Activated T-cell treated with anti-CD3 and anti-CD28 coated beads, Interleukin-2, amount 50 U/mL, for 24 hours (primary cell): ENCODE data around the gene SLC17A4.
A peak's percentile ranks its signal among the peaks of the same experiment; 100 is the strongest.

ENCODE experiments used
- DNase-seq: peaks from one replicate; pipeline ENCODE4 v3.0.0-alpha.2; 2020
- H3K27ac Mint-ChIP-seq: 2 replicates; pipeline ENCODE4 v1.8.0; 2020; ENCODE audit warnings: mild to moderate bottlenecking, mixed read lengths
- H3K27me3 Mint-ChIP-seq: 2 replicates; pipeline ENCODE4 v1.8.0; 2020; ENCODE audit warnings: mixed read lengths
- H3K36me3 Mint-ChIP-seq: 2 replicates; pipeline ENCODE4 v1.8.0; 2020; ENCODE audit warnings: low read depth, mixed read lengths
- H3K4me1 Mint-ChIP-seq: 2 replicates; pipeline ENCODE4 v1.8.0; 2020; ENCODE audit warnings: low read depth, mixed read lengths
- H3K4me3 Mint-ChIP-seq: 2 replicates; pipeline ENCODE4 v1.8.0; 2020; ENCODE audit warnings: mild to moderate bottlenecking, moderate library complexity, mixed read lengths
- H3K9me3 Mint-ChIP-seq: 2 replicates; pipeline ENCODE4 v1.8.0; 2020; ENCODE audit warnings: mixed read lengths

The SLC17A4 gene

DNA sequence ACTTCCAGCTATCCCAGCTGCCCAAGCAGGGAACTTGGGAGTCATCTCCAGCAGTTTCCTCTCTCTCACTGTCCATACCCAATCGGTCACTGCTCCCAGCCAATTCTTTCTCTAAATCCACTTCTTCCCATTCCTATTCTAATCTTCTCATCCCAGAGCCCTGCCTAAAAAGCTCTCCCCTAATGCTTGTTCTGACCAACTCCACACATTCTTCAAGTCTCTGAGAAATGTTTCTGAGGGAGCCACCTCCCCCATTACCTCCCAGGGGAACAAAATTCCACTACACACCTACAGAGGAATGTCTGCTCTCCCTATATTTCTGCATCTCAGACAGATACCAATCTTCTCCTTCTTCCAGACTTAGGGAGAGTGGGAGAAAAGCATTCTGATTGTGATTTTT, 14.0 kb downstream of the SLC17A4 start:
- DNase-seq = no peak
- Mint-ChIP-seq H3K4me3 (no peak overlapping the region), H3K9me3 (no peaks in the 10 kb centered on the region), H3K36me3 (no peaks in the 10 kb centered on the region), H3K27me3 (peaks cover 23% of the 10 kb centered on the region), H3K27ac (no peak overlapping the region), H3K4me1 (no peaks in the 10 kb centered on the region)

DNA sequence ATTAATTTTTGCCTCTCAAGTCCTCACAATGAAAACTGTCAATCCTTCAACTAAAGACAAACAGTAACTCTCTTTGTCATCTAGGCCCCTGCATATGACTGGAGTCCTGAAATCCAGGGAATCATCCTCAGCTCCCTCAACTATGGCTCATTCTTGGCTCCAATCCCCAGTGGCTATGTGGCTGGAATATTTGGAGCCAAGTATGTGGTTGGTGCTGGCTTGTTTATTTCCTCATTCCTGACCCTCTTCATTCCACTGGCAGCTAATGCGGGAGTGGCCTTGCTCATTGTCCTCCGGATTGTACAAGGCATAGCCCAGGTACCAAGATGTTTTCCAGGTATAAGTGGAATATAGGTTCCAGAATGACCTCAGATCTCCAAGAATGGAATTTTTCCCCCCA, 15.4 kb downstream of the SLC17A4 start:
- Mint-ChIP-seq H3K27ac (no peak overlapping the region), H3K9me3 (no peaks in the 10 kb centered on the region), H3K4me3 (no peak overlapping the region), H3K4me1 (no peaks in the 10 kb centered on the region), H3K27me3 (peaks cover 27% of the 10 kb centered on the region), H3K36me3 (no peaks in the 10 kb centered on the region)
- DNase-seq = no peak

DNA sequence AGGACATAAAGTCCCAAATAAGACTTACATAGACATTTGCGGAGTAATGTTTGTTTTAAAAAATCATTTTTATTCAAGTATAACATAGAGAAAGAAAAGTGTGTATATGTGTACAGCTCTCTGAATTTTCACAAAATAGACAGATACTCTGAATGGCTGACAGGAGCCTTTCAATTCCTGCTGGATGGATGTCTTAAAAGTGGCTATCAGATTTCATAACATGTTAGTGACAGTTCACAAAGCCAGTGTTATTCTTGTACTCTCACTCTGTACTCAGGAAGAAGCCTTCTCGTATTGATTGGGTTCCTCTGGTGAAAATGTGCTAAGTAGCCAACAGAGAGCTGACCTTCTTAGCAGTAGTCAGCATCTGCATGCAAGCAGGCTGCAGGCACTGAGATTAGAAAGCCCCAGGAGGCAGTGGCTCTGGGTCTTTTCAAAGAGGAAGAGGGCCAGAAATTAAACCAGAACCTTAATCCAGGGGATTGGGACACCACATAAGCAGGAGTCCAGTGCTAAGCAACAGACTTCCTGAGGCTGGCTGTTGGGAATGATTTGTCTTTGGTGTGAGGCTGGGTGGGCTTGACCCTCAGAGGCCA, 19.7 kb downstream of the SLC17A4 start:
- DNase-seq = no peak
- no peak overlapping the region for H3K27ac Mint-ChIP-seq
- no peaks in the 10 kb centered on the region for H3K36me3 Mint-ChIP-seq
- H3K4me1 Mint-ChIP-seq = peaks cover 20% of the 10 kb centered on the region
- H3K4me3 Mint-ChIP-seq = no peak overlapping the region
- no peaks in the 10 kb centered on the region for H3K9me3 Mint-ChIP-seq
- peaks cover 29% of the 10 kb centered on the region for H3K27me3 Mint-ChIP-seq

GRCh38 chr6:25777031-25777430, 22.5 kb downstream of the SLC17A4 start:
- Mint-ChIP-seq H3K4me1 (peaks cover 20% of the 10 kb centered on the region), H3K4me3 (no peak overlapping the region), H3K36me3 (no peaks in the 10 kb centered on the region), H3K27ac (no peak overlapping the region), H3K9me3 (no peaks in the 10 kb centered on the region), H3K27me3 (peaks cover 29% of the 10 kb centered on the region)
- DNase-seq = no peak

DNA sequence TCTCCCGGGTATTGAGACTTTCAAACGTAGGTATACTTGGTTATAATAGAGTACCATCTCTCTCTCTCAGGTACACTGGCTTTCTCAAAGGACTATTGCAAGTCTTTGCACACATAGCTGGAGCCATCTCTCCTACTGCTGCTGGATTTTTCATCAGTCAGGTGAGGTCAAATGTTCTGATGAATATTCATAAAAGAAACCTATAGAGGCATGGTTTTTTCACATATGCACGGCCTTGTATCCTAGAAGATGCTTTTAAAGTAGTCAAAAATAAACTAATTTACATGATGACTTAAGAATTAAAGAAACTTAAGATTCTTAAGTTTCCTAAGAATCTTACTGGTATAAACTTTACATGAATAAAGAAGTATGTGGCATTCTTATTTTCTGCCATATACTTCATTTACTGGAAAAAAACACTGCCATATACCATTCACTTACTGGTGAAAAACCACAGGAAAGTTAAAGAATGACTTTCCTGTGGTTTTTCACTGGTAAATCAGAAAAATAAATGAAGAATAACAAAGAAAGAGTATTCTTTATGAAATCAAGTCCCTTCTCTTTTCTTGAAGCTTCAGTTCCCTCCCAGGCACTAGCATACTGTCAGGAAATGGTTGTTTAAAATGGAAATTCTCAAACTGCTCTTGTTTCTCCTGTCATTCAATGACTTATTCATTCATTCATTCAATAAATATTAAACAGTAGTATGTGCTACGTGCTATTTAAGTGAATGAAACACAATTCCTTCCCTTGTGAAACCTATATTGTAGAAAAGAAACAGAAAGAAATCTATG, 23.5 kb downstream of the SLC17A4 start:
- Mint-ChIP-seq H3K9me3 (no peaks in the 10 kb centered on the region), H3K4me3 (no peak overlapping the region), H3K27ac (peak overlapping the region; percentile 63), H3K27me3 (peaks cover 26% of the 10 kb centered on the region), H3K4me1 (peaks cover 20% of the 10 kb centered on the region), H3K36me3 (no peaks in the 10 kb centered on the region)
- no peak for DNase-seq

GRCh38 chr6:25781134-25781533, 26.6 kb downstream of the SLC17A4 start:
- DNase-seq = no peak
- H3K4me3 Mint-ChIP-seq = no peak overlapping the region
- peaks cover 16% of the 10 kb centered on the region for H3K27me3 Mint-ChIP-seq
- H3K4me1 Mint-ChIP-seq = peaks cover 20% of the 10 kb centered on the region
- no peak overlapping the region for H3K27ac Mint-ChIP-seq
- no peaks in the 10 kb centered on the region for H3K9me3 Mint-ChIP-seq
- H3K36me3 Mint-ChIP-seq = no peaks in the 10 kb centered on the region

- Mint-ChIP-seq H3K27ac (no peak overlapping the region), H3K36me3 (no peaks in the 10 kb centered on the region), H3K4me3 (no peak overlapping the region), H3K27me3 (no peaks in the 10 kb centered on the region), H3K9me3 (no peaks in the 10 kb centered on the region), H3K4me1 (peaks cover 11% of the 10 kb centered on the region)
- no peak for DNase-seq
These were observed 32.9 kb downstream of the SLC17A4 start for GRCh38 chr6:25787428-25787827.

DNA sequence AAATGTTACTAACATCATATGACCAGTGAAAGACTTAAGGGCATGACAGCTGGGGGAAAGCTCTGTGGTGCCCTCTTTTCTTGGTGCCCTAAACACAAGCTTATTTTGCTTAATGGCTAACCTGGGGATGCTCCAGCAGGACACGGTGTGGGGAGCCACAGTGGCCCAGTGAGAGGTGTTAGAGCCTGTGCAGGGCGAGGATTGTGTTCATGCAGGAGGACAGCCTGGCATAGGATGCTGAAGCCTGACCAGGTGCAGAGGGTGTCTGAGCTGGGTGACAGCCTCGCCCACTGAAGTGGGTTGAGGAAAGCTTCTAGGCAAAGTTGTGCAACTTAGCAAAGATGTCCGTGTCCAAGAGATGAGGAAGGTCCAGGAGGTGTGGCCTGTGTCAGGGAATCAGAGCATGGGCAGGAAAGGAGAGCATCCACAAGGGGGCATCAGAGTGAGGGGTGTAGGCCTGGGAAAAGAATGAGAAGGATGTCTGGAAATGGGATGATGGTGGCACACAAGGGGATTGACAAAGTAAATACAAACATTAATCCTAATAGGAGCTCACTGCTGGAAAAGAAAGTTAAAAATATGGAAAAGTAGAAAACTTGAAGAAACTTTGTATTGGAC, 33.9 kb downstream of the SLC17A4 start:
- peak; percentile 44 for DNase-seq

DNA sequence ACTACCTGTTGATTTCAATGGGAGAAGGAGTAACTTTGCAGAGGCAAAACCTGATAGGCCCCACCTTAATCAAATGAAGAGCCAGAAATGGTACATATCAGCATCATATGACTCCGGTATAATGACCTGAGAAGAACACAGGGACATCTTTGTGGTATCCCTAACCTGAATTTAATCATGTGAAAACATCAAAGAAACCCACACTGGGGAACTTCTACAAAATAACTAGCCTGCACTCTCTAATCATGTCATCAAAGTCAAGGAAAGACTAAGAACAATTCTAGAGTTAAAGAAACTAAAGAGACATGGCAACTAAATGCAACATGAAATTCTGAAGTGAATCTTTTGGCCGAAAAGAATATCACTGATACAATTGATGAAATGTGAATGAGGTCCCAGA, 34.9 kb downstream of the SLC17A4 start:
- Mint-ChIP-seq H3K27ac (no peak overlapping the region), H3K4me1 (peaks cover 11% of the 10 kb centered on the region), H3K36me3 (no peaks in the 10 kb centered on the region), H3K27me3 (no peaks in the 10 kb centered on the region), H3K4me3 (no peak overlapping the region), H3K9me3 (no peaks in the 10 kb centered on the region)
- DNase-seq = no peak

More for the DNA sequence above, 33.9 kb downstream of the SLC17A4 start:
- Mint-ChIP-seq H3K27me3 (no peaks in the 10 kb centered on the region), H3K36me3 (no peaks in the 10 kb centered on the region), H3K4me3 (no peak overlapping the region), H3K9me3 (no peaks in the 10 kb centered on the region), H3K27ac (no peak overlapping the region), H3K4me1 (peaks cover 11% of the 10 kb centered on the region)

GRCh38 chr6:25792016-25792415, 37.5 kb downstream of the SLC17A4 start:
- DNase-seq = no peak
- H3K27me3 Mint-ChIP-seq = no peaks in the 10 kb centered on the region

DNA sequence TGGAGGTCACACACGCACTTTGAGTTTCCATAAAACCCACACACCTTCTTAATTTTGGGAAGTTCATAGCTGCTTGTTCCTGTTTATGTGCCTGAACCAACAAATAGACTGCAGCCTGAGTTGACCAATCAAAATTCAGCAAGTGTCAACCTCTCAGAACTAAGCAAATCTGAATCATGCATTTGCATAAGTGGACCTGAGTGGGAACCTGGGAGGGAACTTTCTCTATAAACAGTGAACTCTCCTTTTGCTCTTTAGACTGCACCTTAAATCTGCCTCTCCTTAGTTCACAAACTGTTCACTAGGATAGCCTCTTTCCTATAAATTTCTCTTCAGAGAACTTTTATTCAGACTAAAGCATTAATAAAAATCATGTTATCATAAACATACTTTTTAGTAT, 39.4 kb downstream of the SLC17A4 start:
- peaks cover 6% of the 10 kb centered on the region for H3K27me3 Mint-ChIP-seq
- H3K27ac Mint-ChIP-seq = no peak overlapping the region
- no peaks in the 10 kb centered on the region for H3K9me3 Mint-ChIP-seq
- H3K36me3 Mint-ChIP-seq = no peaks in the 10 kb centered on the region
- peaks cover 3% of the 10 kb centered on the region for H3K4me1 Mint-ChIP-seq
- H3K4me3 Mint-ChIP-seq = no peak overlapping the region
- no peak for DNase-seq

More at GRCh38 chr6:25792016-25792415, 37.5 kb downstream of the SLC17A4 start:
- H3K9me3 Mint-ChIP-seq = no peaks in the 10 kb centered on the region
- no peak overlapping the region for H3K27ac Mint-ChIP-seq
- no peak overlapping the region for H3K4me3 Mint-ChIP-seq
- H3K36me3 Mint-ChIP-seq = no peaks in the 10 kb centered on the region
- H3K4me1 Mint-ChIP-seq = peaks cover 11% of the 10 kb centered on the region

- no peaks in the 10 kb centered on the region for H3K9me3 Mint-ChIP-seq
- H3K27me3 Mint-ChIP-seq = peaks cover 6% of the 10 kb centered on the region
- no peaks in the 10 kb centered on the region for H3K4me1 Mint-ChIP-seq
- H3K36me3 Mint-ChIP-seq = no peaks in the 10 kb centered on the region
- H3K4me3 Mint-ChIP-seq = no peak overlapping the region
- H3K27ac Mint-ChIP-seq = no peak overlapping the region
- no peak for DNase-seq
These were observed 40.2 kb downstream of the SLC17A4 start for GRCh38 chr6:25794784-25795183.

GRCh38 chr6:25801436-25801835, 46.9 kb downstream of the SLC17A4 start:
- no peak for DNase-seq
- Mint-ChIP-seq H3K27me3 (peaks cover 48% of the 10 kb centered on the region), H3K9me3 (no peaks in the 10 kb centered on the region), H3K36me3 (no peaks in the 10 kb centered on the region), H3K4me1 (no peaks in the 10 kb centered on the region), H3K27ac (no peak overlapping the region), H3K4me3 (no peak overlapping the region)

GRCh38 chr6:25804804-25805203, 50.3 kb downstream of the SLC17A4 start:
- Mint-ChIP-seq H3K27me3 (peaks cover 59% of the 10 kb centered on the region), H3K36me3 (no peaks in the 10 kb centered on the region), H3K27ac (no peak overlapping the region), H3K9me3 (no peaks in the 10 kb centered on the region), H3K4me3 (no peak overlapping the region), H3K4me1 (no peaks in the 10 kb centered on the region)
- DNase-seq = no peak

GRCh38 chr6:25815194-25815593, 60.7 kb downstream of the SLC17A4 start:
- Mint-ChIP-seq H3K27ac (no peak overlapping the region), H3K4me1 (no peaks in the 10 kb centered on the region), H3K36me3 (no peaks in the 10 kb centered on the region), H3K4me3 (no peak overlapping the region), H3K27me3 (peaks cover 17% of the 10 kb centered on the region), H3K9me3 (no peaks in the 10 kb centered on the region)
- DNase-seq = no peak
